Occipital lobe (tissue), 2 donors: Measurements from ENCODE around the gene VGLL1. TPM values are rescaled to one million over a fixed set of nuclear protein-coding genes. Genes with fewer than 3 reads are reported as not detected.

ENCODE experiments used
- DNase-seq: peaks from one replicate; lab custom pipeline; 2025; lab: John Stamatoyannopoulos, UW
- total RNA-seq: library from RNA; depleted of rRNA; stranded (reverse); fragments of >200 nt; gene quantifications from one replicate; pipeline ENCODE4 v1.2.3, GENCODE V29; 2014

The VGLL1 gene, protein sequence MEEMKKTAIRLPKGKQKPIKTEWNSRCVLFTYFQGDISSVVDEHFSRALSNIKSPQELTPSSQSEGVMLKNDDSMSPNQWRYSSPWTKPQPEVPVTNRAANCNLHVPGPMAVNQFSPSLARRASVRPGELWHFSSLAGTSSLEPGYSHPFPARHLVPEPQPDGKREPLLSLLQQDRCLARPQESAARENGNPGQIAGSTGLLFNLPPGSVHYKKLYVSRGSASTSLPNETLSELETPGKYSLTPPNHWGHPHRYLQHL
- total RNA-seq, result not detected

DNA sequence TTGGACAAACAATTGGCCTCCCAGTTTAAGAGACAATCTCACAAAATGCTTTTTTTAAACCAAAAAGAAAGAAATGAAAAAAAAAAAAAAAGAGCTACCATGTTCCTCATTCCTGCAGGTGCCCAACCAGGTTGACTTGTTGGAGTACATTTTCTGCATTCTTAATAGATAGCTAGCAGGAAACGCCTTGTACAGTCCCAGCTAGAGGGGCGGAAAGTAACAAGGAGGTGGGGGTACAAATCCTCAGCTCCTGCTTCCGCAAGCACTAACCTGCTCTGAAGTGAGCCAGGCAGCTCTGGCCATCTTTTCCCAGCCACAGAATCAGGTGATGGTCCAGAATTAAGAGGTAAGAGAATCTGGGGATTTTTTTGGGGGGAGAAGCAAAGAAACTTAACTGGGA is at the start of gene VGLL1:
Gene VGLL1 (plus strand): TSS at position 265 of the 400 bp plus-strand sequence. CDS start 3,806 bp downstream, outside the sequence.
- no peak for DNase-seq

DNA sequence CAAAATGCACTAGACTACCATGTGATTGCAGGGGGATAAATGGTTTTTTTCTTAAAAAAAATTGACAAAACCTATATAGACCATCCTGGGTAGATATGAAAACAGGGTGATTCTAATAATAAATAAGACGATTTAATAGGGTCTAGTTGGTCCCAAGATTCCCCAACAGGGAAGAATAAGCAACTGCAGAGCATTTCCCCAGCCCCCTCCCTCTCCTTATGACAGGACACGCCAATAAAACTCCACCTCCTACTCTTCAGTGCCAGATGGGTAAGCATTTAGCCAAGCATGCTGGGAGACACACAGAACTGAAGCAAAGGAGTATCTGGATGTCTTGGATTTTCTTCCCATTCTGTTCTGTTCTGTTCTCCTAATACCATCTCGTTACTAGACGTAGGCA is 44.4 kb upstream of the VGLL1 start, which contains the start of gene BRS3:
Gene BRS3 (plus strand): TSS at position 301 of the 400 bp plus-strand sequence. CDS start 168 bp downstream, outside the sequence.
- DNase-seq, result no peak

DNA sequence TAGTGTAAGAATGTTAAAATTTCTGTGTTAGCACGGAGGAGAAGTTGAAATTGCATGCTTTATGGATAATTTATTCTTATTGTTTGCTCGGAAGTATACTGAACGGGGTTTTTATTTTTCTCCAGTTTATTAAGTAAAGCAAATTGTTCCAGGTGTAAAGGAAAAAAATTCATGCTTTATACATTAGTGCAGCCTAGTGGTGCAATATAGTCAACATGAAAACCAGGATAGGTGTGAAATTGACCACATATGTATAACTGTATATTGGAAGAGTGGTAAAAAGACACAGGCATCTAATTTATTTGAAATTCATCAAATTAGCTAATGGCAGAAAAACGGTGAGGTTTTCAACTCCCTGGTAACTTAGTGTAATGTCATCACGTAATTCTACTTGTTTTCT is 43.3 kb upstream of the VGLL1 start:
- no peak for DNase-seq

DNA sequence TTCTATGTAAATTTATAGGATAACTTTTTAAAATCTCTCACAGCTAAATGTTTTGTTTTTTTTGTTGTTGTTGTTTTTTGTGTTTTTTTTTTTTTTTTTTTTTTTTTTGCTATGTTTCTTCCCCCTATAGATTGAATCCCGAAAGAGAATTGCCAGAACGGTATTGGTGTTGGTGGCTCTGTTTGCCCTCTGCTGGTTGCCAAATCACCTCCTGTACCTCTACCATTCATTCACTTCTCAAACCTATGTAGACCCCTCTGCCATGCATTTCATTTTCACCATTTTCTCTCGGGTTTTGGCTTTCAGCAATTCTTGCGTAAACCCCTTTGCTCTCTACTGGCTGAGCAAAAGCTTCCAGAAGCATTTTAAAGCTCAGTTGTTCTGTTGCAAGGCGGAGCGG is 40.2 kb upstream of the VGLL1 start:
- DNase-seq, result no peak

DNA sequence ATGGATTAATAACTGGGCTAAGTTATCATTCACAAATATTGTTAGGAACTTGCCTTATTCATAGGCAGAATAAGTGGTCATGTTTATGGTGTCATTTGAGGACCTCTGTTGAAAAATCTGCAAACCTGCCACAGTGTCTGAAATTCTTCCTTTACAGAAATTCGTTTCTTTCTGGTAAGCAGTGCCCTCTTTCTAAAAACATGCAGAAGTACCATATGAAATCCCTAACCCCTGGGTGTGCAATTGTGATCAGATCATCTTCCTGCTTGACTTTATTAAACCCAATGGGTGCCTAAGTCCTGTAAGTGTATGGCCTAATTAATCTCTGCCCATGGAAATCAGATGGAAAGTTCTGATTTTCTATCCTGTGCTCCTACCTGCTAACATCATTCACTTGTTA is 39.0 kb upstream of the VGLL1 start:
- DNase-seq, result no peak

DNA sequence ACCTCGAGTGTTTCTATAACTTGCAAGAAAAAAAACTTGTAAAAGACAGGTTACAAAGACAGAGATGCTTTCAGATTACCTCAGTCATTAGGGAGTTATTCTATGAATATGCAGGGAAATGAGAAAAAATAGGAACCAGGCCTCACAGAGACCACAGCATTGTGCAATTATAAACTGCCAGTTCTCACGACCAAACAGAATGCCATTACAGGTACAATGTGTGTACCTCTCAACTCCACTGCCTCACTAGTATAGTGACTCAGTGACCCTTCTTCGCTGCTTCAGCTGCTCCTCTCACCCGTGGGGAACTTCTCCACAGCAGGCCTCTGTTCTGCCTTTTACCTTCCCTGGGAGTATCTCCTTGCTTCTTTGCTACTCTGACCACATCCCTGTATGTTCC is 37.0 kb upstream of the VGLL1 start:
- DNase-seq, result no peak

DNA sequence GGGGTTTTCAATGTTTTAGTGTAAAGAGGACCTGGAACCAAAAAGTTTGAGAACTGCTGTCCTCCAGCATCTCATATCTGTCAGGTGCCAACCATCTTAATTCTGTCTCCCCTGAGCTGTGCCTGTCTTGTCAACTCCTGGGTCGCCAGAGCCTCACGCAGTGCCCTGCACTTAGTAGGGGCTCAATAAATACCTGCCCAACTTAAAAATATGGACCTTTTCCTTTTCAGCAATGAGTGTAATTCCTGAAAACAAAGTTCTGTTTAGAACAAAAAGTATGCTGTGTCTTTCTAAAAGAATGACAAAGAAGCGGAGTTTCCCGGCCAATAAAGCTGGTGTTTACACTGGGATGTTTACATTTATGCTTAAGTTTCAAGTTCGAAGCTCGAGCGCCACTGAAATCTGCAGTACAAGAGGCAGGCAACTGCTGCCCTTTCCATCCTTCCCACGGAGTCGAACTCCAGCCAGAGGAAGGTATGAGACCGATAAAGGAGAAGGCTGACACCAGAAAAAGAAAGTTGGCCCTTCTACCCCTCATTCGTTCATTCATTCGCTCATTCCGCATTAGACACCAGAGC is 35.7 kb upstream of the VGLL1 start:
- no peak for DNase-seq

DNA sequence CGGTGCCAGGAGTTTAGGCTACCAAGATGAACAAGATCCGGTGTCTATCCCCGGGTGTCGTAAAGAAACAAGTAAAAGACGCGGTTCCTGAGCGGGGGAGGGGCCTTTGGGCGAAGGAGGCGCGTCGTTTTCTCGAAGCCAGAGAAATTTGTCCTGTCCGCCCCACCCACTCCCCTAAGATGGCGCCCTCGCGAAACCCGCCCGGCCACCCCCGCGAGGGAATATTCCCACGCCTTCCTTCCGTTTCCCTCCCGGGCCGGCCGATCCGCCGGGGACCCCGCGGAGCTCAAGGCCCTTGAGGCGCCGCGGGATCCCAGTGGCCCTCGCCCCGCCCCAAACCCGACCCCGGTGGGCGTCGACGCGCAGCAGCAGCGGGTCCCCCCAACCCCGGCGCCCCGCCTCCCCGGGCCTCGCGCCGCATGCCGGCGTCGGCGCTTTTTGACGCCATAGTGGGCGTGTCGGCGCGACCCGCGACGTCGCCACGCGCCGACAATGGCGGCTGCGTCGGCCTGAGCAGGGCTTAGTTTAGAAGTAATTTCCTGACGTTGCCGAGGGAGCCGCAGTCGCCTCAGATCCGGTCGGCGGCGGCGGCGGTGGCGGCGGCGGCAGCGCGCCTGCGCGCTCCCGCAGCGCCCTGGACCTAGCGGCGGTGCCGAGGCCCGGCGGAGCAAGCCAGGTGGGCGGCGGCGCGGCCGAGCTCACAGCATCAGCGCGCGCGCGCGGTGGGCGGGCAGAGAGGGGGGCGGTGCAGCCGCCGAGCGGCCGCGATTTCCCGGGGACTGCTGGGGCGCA is 35.1 kb upstream of the VGLL1 start:
- DNase-seq, result peak; percentile 78

DNA sequence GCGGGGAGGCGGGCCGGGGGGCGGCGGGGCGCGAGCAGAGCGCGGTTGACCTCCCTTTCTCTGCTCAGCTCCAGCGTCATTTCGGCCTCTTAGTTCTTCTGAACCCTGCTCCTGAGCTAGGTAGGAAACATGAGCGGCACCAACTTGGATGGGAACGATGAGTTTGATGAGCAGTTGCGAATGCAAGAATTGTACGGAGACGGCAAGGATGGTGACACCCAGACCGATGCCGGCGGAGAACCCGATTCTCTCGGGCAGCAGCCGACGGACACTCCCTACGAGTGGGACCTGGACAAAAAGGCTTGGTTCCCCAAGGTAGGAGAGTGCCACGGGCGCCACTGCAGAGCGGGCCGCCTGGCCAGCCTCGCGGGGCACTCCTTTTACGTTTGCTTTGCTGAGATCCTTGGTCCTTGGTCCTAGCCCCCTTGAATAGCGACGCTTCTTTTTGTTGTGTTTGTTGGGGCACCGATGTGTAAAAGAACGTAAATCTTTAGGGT is 34.4 kb upstream of the VGLL1 start, which contains the start of gene HTATSF1:
Gene HTATSF1 (plus strand): TSS at position 37 of the 497 bp plus-strand sequence. CDS start 93 bp downstream, at position 130.
- no peak for DNase-seq

DNA sequence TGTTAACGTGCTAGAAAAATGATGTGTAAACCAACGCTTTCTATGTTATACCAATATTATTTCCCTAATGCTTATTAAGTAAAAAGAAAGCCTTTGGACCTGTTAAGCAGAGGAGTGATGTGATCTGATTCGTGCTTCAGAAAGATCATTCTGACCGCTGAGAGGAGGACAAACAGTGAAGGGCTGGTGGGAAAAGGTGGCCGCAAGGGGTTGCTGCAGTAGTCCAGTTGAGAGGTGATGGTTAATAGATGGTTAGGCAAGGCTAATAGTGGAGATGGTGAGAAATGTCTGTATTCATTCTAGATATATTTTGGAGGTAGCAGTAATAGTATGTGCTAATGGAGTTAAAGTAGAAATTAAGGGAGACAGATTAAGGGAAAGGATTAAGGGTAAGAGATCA is 12.9 kb upstream of the VGLL1 start:
- no peak for DNase-seq

DNA sequence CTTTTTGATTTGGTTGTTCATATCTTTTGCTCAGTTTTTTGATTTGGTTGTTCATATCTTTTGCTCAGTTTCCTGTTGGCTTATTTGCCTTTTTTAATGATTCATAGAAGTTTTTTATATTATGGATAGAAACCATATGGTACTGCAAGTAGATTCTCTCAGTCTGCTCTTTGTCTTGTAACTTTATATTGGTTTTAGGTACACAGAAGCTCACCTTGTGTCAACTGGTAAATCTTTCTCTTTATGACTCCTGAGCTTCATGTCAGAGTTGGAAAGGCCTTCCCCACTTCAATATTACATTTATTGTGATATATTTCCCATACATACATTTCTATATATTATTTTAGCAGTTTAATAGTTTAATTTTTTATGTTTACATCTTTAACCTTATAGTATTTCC is 8.2 kb upstream of the VGLL1 start:
- DNase-seq, result no peak

DNA sequence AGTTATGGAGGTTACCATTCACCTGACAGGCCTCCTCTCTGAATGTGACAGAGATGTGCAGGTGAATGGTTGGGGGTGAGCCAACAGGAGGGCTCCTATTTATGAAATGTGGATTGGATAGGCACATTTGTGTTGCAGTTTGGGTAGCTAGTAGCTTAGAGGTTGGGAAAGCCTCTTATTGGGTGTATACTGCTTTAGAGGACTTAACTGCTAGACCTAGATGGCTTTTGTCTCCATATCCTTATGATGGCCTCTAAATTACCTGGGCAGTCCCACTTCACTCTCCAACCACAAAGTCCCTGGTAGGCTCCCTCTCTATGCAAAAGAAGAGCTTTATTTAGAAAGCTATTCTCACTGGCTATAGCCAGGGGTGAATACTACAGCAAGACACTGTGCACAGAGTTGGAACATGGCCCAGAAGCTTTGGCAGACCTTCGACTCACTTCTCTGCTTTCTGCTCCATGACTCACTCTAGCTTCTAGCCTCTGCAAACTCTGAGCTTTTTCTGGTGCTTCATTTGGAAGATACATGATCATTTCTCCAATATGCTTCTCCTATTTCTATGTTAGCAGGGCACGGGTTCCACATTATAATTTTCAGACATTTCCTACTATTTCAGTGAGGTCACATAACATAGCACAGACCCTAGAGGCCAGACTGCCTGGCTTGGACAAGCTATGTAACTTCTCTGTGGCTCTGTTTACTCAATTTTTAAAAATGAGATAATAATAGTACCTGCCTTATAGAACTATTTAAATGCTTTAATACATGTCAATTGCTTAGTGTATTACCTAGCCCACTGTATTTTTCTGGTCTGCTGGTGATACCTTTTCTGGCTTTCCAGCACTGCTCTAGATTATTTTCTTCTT is 6.0 kb upstream of the VGLL1 start:
- no peak for DNase-seq

DNA sequence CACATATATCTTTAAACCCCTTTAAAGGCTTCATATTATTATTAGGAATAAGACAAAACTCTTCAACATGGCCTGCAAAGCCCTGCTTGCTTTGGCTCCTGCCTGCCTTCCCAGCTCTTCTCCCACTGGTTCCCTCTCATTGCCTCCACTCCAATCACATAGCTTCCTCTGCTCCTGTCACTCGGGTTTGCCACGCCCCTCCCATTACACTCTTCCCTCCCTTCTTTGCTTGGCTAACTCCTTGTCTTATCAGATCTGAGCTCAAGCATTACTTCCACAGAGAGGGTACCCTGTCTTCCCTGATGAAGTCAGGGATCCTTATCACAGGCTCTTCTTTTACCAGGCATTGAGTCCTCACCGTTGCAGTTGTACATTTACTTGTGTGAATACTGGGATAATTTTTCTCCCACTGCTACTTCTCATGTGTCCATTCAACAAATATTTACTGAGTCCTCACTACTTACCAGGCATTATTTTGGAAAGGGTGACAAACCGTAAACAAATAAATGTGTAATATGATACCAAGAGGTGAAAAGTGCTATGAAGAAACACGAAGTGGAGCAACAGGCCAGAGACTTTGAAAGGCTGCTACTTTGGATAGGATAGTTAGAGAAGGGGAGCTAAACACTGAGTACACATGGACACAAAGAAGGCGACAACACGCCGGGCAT is 3.2 kb upstream of the VGLL1 start:
- no peak for DNase-seq

DNA sequence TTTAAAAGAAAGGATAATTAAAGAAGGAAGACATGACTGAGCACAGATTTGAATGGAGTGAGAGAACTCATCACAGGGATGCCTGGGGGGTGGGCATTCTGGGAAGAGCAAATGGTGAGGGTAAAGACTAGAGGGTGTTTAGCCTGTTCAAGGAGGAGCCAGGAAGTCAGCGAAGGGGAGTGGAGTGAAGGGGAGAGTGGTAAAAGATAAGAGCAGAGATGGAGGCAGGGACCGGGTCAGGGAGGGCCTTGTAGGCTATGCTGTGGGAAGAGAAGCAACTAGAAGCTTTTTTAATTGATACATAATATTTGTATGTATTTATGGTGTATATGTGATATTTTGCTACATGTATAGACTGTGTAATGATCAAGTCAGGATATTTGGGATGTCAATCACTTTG is 2.2 kb upstream of the VGLL1 start:
- no peak for DNase-seq

DNA sequence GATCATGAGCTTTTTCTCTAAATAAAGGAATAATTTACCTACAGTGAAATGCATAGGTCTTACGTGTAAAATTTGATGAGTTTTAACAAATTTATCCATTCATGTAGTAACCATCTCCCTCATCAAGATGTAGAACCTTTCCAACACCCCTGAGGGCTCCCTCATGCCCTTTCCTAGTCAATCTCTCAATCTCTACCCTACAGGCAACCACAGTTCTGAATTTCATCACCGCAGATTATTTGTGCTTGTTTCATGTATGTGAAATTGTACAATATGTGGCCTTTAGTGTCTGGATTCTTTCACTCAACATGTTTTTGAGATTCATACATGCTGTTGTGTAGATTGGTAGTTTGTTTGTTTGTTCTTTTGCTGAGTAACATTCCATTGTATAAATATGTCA is 2.1 kb downstream of the VGLL1 start:
- no peak for DNase-seq

DNA sequence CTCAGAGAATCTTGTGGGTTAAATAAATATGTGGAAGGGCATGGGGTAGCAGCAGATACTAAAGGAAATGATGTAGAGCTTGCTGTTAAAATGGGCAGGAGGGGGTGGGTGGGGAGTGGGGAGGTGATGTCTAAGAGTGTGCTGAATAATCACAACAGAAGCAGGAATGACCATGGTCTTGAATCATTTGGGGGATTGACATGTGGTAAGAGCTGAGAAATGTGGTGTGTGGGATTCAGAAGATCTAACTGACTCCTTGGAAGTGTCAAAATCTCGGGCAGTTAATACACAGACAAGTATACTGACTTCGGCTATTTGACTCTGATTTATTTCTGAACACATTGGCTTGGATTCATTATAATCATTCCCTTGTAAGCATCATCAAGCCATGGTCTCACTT is 6.8 kb downstream of the VGLL1 start:
- no peak for DNase-seq

DNA sequence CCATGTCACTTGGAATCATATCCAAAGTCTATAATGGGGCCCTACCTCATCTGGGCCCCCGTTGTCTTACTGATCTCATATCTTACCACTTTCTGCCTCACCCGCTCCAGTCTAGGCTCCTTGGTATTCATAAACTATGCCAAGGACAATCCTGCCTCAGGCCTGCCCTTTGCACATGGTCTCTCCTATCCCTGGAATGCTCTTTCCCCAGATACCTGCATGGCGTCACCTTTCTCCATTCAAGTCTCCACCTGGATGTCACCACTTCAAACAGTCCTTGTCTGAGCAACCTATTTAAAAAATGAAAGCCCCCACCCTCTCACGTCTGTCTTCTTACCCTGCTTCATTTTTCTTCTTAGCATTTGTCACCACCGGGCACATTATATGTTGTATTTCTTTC is 8.2 kb downstream of the VGLL1 start:
- DNase-seq, result no peak

DNA sequence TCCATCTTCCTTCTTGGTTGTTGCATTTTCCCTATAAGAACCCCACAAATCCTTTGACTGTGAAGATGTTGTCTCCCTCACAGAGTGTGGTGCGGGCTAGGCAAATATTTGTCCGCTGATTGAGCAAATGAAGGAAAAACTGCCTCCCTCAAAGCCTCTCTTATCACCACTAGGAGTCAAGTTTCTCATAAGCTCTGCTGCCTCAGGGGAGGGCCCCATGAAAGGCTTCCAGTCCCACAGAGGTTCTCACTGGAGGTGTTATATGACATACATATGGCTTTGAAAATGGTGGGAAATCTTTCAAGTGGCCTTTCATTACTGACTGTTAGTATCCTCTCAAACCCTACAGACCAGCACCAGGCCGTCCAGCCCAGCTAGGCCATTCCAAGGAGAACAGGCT is 9.3 kb downstream of the VGLL1 start:
- DNase-seq, result no peak

DNA sequence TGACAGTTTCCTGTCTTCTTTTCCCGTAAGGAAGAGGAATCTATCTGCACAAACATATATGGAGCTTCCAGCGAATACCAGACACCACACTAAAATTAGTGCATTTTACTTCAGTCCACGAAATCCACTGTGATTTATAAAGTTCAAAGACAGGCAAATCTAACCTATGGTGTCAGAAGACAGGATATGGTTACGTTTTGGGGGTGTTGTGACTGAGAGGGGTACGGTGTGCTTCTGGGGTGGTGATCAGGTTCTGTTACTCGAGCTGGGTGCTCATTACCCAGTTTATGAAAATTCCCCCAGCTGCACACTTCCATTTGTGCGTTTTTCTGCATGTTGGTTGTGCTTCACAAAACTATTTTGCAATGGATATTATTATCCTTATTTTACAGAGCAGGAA is 10.3 kb downstream of the VGLL1 start:
- no peak for DNase-seq

DNA sequence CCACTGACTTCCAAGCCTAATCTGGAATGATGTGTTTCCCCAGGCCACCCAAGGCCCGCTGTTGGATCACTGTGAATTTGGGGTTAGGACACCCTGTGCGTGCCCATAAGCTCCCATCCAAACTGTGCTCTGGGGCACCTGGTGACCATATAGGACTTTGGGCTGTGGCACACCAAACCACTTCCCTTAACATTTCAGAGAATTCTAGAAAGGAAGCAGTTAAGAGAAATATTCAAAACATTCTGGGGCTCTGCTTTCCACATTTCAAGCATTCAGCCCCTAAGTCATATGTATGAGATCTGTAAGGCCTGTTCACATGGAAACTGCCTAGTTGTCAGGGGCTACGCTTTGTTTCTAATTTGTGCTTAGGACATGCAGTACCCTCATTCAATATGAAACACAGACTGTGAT is 14.4 kb downstream of the VGLL1 start:
- no peak for DNase-seq

DNA sequence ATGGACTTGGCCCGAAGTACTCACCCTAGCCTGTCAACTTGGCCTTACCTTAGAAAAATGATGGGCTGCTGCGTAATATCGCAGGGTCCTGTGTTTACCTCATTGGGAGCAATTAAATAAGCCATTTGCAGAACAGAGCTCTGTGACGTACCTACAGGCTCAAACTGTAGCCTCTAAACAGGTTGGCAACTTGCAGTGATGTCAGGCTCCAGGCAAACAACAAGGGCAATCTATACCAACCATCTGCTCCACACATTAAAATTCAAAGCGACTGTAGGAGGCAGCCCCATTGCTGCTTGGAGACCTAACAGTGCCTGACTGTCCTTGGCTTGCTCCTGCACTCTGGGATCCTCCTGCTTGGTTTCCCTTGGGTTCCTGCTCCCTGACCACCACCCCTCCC is 17.2 kb downstream of the VGLL1 start:
- no peak for DNase-seq
